ENCODE data around the gene PROM1.

DNA sequence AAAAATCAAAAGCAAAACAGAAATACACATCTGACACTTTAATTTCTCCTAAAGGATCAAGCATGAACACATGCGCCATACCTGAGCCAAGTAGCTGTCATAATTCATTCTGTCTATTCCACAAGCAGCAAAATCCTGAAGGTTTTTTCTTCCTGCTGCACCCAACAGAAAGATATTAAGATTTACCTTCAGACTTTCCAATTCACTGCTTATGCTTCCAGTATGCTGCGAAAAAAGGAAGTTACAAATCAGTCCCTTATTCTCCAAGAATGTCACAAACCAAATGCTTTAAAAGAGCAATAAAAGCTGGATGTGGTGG lies 91.7 kb downstream of the PROM1 start:
- TF ChIP-seq POLR2AphosphoS5 (IDR thresholded peaks at IDR 0.05; ENCODE audit: borderline replicate concordance, low read depth, low read length) (no peak), EZH2 (IDR thresholded peaks at IDR 0.05) (no peak), FOXP2 (optimal IDR thresholded peaks at IDR 0.05; ENCODE audit: control extremely low read depth, extremely low read length, insufficient read depth) (no peak)
